ENCODE measurements around the gene SPRYD3. TPM values are rescaled to one million over a fixed set of nuclear protein-coding genes. Genes with fewer than 3 reads are reported as not detected.
A peak's percentile ranks its signal among the peaks of the same experiment; 100 is the strongest.

SPRYD3 gene
- total RNA-seq, 4 donors from 2014 or later, result 10.1 to 27.0 (median 21.9) TPM

- Histone ChIP-seq H3K36me3 (no peaks in the 10 kb centered on the region), H3K27ac (peak overlapping the region; percentile 94 to 99 (median 98)), H3K4me3 (peak overlapping the region; percentile 24 to 58 (median 52)), H3K27me3 (no peaks in the 10 kb centered on the region), H3K4me1 (peaks cover 36 to 81% (median 72%) of the 10 kb centered on the region in 4 donors), H3K9me3 (no peaks in the 10 kb centered on the region)
- peak in 2 of 3 donors; percentile 56 to 58 for TF ChIP-seq POLR2AphosphoS5 (IDR thresholded peaks at IDR 0.05)
- peak; percentile 31 for TF ChIP-seq POLR2A (IDR thresholded peaks at IDR 0.05)
- TF ChIP-seq CTCF (IDR thresholded peaks at IDR 0.05), result no peak
- TF ChIP-seq EP300 (IDR thresholded peaks at IDR 0.05; ENCODE audit: low read depth), result no peak
- DNase-seq, result peak; percentile 83
- intact Hi-C loops (cut with DNase I; ENCODE audit: low total_unique reads), result no loop called here
- in situ Hi-C loops (cut with MboI; ENCODE audit: low pct_ligation_motif_present in 1 of 4, low pct_unique_long_range_greater_than_20kb in 1 of 4, low sequenced_read_pairs in 3 of 4), result no loop called here
- WGBS, 2 donors (ENCODE audit: low coverage in 1 of 2), result 3% methylated on average over 55 of the region's 94 CpGs; no CpG with 5 or more reads in 1 of the 2 donors
These were observed 31.8 kb downstream of the SPRYD3 start for GRCh38 chr12:53047221-53048032.

- TF ChIP-seq POLR2AphosphoS5 (IDR thresholded peaks at IDR 0.05) (peak; percentile 96 to 99 (median 97)), EP300 (IDR thresholded peaks at IDR 0.05; ENCODE audit: low read depth) (no peak), POLR2A (IDR thresholded peaks at IDR 0.05) (peak; percentile 96), CTCF (IDR thresholded peaks at IDR 0.05) (no peak)
- Histone ChIP-seq H3K27me3 (no peaks in the 10 kb centered on the region), H3K36me3 (no peaks in the 10 kb centered on the region), H3K27ac (peak overlapping the region; percentile 96 to 99 (median 98)), H3K9me3 (no peaks in the 10 kb centered on the region), H3K4me3 (peak overlapping the region; percentile 47 to 86 (median 68)), H3K4me1 (peaks cover 29 to 74% (median 65%) of the 10 kb centered on the region in 4 donors)
- peak; percentile 83 for DNase-seq
- in situ Hi-C loops (cut with MboI; ENCODE audit: low pct_ligation_motif_present in 1 of 4, low pct_unique_long_range_greater_than_20kb in 1 of 4, low sequenced_read_pairs in 3 of 4), result no loop called here
- 0 to 1% methylated on average over 3 to 29 of the region's 44 CpGs for WGBS, 2 donors (ENCODE audit: low coverage in 1 of 2)
- intact Hi-C loops (cut with DNase I; ENCODE audit: low total_unique reads), result no loop called here
These were observed 32.5 kb downstream of the SPRYD3 start for GRCh38 chr12:53046655-53047220.

GRCh38 chr12:53045696-53046045 lies 33.5 kb downstream of the SPRYD3 start:
- Histone ChIP-seq H3K36me3 (no peaks in the 10 kb centered on the region), H3K9me3 (no peaks in the 10 kb centered on the region), H3K4me1 (peaks cover 27 to 65% (median 54%) of the 10 kb centered on the region in 4 donors), H3K4me3 (peak overlapping the region in 3 of 4 donors; percentile 47 to 77 (median 58)), H3K27me3 (no peaks in the 10 kb centered on the region), H3K27ac (peak overlapping the region; percentile 96 to 99 (median 98))
- DNase-seq, result no peak
- peak in 2 of 3 donors; percentile 41 to 66 for TF ChIP-seq POLR2AphosphoS5 (IDR thresholded peaks at IDR 0.05)
- TF ChIP-seq EP300 (IDR thresholded peaks at IDR 0.05; ENCODE audit: low read depth), result no peak
- TF ChIP-seq CTCF (IDR thresholded peaks at IDR 0.05), result no peak
- intact Hi-C loops (cut with DNase I; ENCODE audit: low total_unique reads) (no loop called here), in situ Hi-C loops (cut with MboI; ENCODE audit: low pct_ligation_motif_present in 1 of 4, low pct_unique_long_range_greater_than_20kb in 1 of 4, low sequenced_read_pairs in 3 of 4) (no loop called here)
- WGBS, 2 donors (ENCODE audit: low coverage in 1 of 2), result 46% methylated on average over 5 of the region's 5 CpGs; no CpG with 5 or more reads in 1 of the 2 donors

GRCh38 chr12:53044896-53045695 lies 34.1 kb downstream of the SPRYD3 start:
- intact Hi-C loops (cut with DNase I; ENCODE audit: low total_unique reads) (no loop called here), in situ Hi-C loops (cut with MboI; ENCODE audit: low pct_ligation_motif_present in 1 of 4, low pct_unique_long_range_greater_than_20kb in 1 of 4, low sequenced_read_pairs in 3 of 4) (no loop called here)
- Histone ChIP-seq H3K4me3 (no peak overlapping the region), H3K9me3 (no peaks in the 10 kb centered on the region), H3K4me1 (peaks cover 27 to 59% (median 50%) of the 10 kb centered on the region in 4 donors), H3K27ac (peak overlapping the region; percentile 96 to 99 (median 98)), H3K27me3 (no peaks in the 10 kb centered on the region), H3K36me3 (peaks cover 0 to 3% (median 0%) of the 10 kb centered on the region in 4 donors)
- 65 to 68% methylated on average over 3 to 4 of the region's 4 CpGs for WGBS, 2 donors (ENCODE audit: low coverage in 1 of 2)
- TF ChIP-seq EP300 (IDR thresholded peaks at IDR 0.05; ENCODE audit: low read depth) (no peak), POLR2A (IDR thresholded peaks at IDR 0.05) (no peak), CTCF (IDR thresholded peaks at IDR 0.05) (no peak), POLR2AphosphoS5 (IDR thresholded peaks at IDR 0.05) (no peak)
- no peak for DNase-seq

All from transverse colon (tissue), 4 donors.